Right lobe of liver (tissue), 6 donors: ENCODE results near the gene CLEC16A. TPM values are rescaled to one million over a fixed set of nuclear protein-coding genes. Genes with fewer than 3 reads are reported as not detected.

ENCODE experiments used
- ATAC-seq, 4 donors: fragments of 200-7000 bp; cut with Tn5 transposase; one replicate each; pipeline ENCODE4 v1.9.1; 2020; ENCODE audit warnings: mild to moderate bottlenecking in 4 of 4, moderate library complexity in 4 of 4
- DNase-seq, 3 donors: peaks; one replicate each; pipeline ENCODE4 v3.0.0-alpha.2; 2020
- H3K27ac ChIP-seq, 3 donors: fragments of 200-600 bp; one replicate each; pipeline ENCODE4 v1.8.0; 2022
- H3K27me3 ChIP-seq, 2 donors: fragments of 200-600 bp; one replicate each; pipeline ENCODE4 v1.8.0; 2022
- H3K36me3 ChIP-seq, 4 donors: fragments of 200-600 bp; sonication (generic) in 1 of 4; one replicate each; pipeline versions ENCODE4 v1.5.1 to v1.8.0; 2017 to 2022; ENCODE audit warnings: control low read depth in 1 of 4
- H3K4me1 ChIP-seq, 4 donors: fragments of 200-600 bp; sonication (generic) in 1 of 4; one replicate each; pipeline versions ENCODE4 v1.5.1 to v1.8.0; 2017 to 2022; ENCODE audit warnings: control low read depth in 1 of 4
- H3K4me3 ChIP-seq, 3 donors: fragments of 200-600 bp; one replicate each; pipeline ENCODE4 v1.8.0; 2022
- H3K9me3 ChIP-seq, 4 donors: fragments of 200-600 bp; sonication (generic) in 1 of 4; one replicate each; pipeline versions ENCODE4 v1.5.1 to v1.8.0; 2017 to 2022; ENCODE audit warnings: control low read depth in 1 of 4
- POLR2A ChIP-seq: fragments of 450-650 bp; IDR thresholded peaks from one replicate; pipeline ENCODE4 v1.6.1; 2017; ENCODE audit warnings: antibody characterized with exemption, mild to moderate bottlenecking
- WGBS: methylation state at CpG from one replicate; pipeline ENCODE4 v1.1.6; 2018; ENCODE audit warnings: low coverage, low lambda C conversion rate; ENCODE audit not compliant: insufficient coverage; ENCODE audit errors: missing lambda C conversion rate; 5-methylcytosine and 5-hydroxymethylcytosine counted together
- intact Hi-C, 2 donors: fragments of 100-400 bp; cut with DNase I; formaldehyde crosslinking; loops; one replicate each; pipeline versions ENCODE4 v1.11.2 to v1.14.1; 2022
- total RNA-seq, 6 experiments: library from RNA; depleted of rRNA in 2 of 6; stranded (reverse); fragments of >200 nt in 2 of 6; fragmentation: NEBNext Ultra II Directional in 3 of 6; extraction: Animal tissue kit (Norgen Biotek cat#: 25700) in 3 of 6; gene quantifications; one replicate each; pipeline versions ENCODE4 v1.1.0 to v1.2.4, GENCODE V29; 2016 to 2023
- TF ChIP-seq, protein P1 (sequence below), 4 donors: fragments of 200-600 bp in 3 of 4; fragments of 450-650 bp in 1 of 4; IDR thresholded peaks; one replicate each; pipeline versions ENCODE4 v1.5.1 to v1.8.0; 2016 to 2022; ENCODE audit warnings: antibody characterized with exemption in 4 of 4, mild to moderate bottlenecking in 2 of 4
- donor health status: DM: no; HTN: yes; CAD: no.
- donor health status: DM: no; HTN: no; CAD: no.
- donor health status: DM: no; HTN: no; CAD: no.
- donor health status: DM: no; HTN: yes; CAD: no.
- donor health status: DM: no; HTN: yes; CAD: no.

CLEC16A gene
- total RNA-seq, 6 experiments from 2014 or later: 15.2 to 25.9 (median 19.8) TPM

DNA sequence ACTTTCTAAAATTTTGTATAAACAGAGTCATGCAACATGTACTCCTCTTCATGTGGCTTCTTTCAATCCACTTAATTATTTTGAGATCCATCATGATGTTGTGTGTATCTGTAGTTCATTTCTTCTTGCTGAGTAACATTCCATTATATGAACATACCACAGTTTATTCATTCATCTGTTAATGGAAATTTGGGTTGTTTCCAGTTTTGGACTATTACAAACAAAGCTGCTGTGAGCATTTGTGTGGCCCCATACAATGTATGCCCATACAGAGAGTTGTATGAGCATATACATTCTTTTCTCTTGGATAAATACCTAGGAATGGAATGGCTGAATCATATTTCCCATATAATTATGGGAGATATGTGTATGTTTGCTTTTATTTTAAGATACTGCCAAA is 85.6 kb downstream of the CLEC16A start:
- no peaks in the 10 kb centered on the region for H3K9me3 ChIP-seq
- no peak for ATAC-seq
- no peak overlapping the region for H3K27ac ChIP-seq
- H3K27me3 ChIP-seq: no peaks in the 10 kb centered on the region
- no peak for DNase-seq
- peaks cover 0 to 22% (median 7%) of the 10 kb centered on the region in 4 donors for H3K36me3 ChIP-seq
- TF ChIP-seq POLR2A: no peak
- TF ChIP-seq, protein P1, sequence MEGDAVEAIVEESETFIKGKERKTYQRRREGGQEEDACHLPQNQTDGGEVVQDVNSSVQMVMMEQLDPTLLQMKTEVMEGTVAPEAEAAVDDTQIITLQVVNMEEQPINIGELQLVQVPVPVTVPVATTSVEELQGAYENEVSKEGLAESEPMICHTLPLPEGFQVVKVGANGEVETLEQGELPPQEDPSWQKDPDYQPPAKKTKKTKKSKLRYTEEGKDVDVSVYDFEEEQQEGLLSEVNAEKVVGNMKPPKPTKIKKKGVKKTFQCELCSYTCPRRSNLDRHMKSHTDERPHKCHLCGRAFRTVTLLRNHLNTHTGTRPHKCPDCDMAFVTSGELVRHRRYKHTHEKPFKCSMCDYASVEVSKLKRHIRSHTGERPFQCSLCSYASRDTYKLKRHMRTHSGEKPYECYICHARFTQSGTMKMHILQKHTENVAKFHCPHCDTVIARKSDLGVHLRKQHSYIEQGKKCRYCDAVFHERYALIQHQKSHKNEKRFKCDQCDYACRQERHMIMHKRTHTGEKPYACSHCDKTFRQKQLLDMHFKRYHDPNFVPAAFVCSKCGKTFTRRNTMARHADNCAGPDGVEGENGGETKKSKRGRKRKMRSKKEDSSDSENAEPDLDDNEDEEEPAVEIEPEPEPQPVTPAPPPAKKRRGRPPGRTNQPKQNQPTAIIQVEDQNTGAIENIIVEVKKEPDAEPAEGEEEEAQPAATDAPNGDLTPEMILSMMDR (IDR thresholded peaks at IDR 0.05): no peak
- H3K4me3 ChIP-seq: no peak overlapping the region
- intact Hi-C loops: no loop called here
- peaks cover 0 to 9% (median 0%) of the 10 kb centered on the region in 4 donors for H3K4me1 ChIP-seq

DNA sequence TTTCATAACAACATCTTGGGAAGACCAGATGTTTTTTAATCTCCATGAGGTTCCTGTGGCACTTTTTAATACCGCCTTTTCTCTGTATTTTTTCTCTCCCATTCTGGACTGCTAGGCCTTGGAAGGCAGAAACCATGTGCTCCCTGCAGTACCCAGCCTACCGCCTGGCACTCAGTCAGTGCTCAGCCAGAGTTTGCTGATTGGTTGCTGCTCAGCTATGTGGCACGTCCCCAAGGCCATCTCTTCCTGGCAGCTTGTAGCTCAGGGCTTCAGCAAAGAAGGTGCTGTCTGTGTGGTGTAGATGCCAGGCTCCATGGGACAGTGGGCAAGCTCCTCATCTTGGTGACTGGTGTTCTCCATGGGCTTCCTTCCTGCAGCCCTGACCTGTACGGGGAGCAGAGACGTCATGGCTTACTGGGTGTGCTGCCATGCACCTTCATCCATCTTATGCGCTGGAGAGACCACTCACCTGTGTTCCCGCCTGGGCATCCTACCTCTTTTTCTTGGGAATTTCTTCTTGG is 86.7 kb downstream of the CLEC16A start:
- 92% methylated on average over 5 of the region's 7 CpGs for WGBS
- no peaks in the 10 kb centered on the region for H3K9me3 ChIP-seq
- intact Hi-C loops: no loop called here
- TF ChIP-seq POLR2A: no peak
- ATAC-seq (no peak), DNase-seq (no peak)
- no peak overlapping the region for H3K4me3 ChIP-seq
- peaks cover 0 to 9% (median 0%) of the 10 kb centered on the region in 4 donors for H3K4me1 ChIP-seq
- H3K27me3 ChIP-seq: no peaks in the 10 kb centered on the region
- H3K36me3 ChIP-seq: peaks cover 0 to 13% (median 6%) of the 10 kb centered on the region in 4 donors
- no peak overlapping the region for H3K27ac ChIP-seq

DNA sequence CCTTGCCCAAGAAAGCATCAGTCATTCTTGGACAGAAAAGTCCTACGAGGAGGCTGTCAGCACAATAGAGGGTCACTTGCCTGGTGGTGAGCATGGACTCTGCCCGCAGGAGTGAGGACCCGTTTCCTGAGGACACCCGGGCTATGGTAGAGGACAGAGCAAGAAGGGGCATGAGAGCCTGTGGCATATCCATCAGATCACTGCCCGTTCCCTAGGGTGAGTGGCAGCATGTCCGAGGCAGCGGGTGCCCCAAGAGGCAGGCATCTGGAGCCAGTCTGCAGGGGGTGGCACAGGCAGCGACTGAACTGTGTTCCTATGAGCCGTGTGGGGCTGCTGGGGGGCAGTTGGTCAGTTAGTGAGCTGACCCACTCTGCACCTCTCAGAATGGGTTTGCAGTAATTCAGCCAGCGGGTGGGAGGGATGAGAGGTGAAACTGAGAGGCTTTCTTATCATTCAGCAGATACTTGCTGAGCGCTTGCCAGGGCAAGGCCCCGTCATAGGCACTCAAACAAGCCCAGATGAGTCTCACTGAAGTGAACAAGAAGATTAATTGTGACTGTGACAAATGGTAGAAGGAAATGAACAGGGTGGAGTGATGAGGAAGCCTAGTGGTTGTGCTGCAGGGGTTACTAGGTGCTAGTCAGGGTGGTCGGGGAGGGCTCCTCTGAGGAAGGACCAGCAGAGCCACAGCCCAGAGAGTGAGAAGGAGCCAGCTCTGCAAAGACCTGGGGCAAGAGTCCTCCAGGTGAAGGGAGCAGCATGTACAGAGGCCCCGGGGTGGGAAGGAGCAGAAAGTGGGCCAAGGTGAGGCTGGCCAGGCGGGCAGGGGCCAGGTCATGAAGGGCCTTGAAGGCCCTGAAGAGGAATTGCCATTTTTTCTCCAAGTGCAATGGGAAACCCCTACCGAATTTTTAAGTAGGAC is 87.9 kb downstream of the CLEC16A start:
- Histone ChIP-seq H3K27me3 (no peaks in the 10 kb centered on the region), H3K36me3 (peaks cover 0 to 11% (median 3%) of the 10 kb centered on the region in 4 donors), H3K27ac (no peak overlapping the region), H3K9me3 (no peaks in the 10 kb centered on the region), H3K4me1 (peaks cover 0 to 9% (median 0%) of the 10 kb centered on the region in 4 donors), H3K4me3 (no peak overlapping the region)
- intact Hi-C loops: no loop called here
- TF ChIP-seq, protein P1 (IDR thresholded peaks at IDR 0.05): no peak
- no peak for TF ChIP-seq POLR2A
- no peak for ATAC-seq
- no peak for DNase-seq
- WGBS: 50% methylated on average over 1 of the region's 16 CpGs

DNA sequence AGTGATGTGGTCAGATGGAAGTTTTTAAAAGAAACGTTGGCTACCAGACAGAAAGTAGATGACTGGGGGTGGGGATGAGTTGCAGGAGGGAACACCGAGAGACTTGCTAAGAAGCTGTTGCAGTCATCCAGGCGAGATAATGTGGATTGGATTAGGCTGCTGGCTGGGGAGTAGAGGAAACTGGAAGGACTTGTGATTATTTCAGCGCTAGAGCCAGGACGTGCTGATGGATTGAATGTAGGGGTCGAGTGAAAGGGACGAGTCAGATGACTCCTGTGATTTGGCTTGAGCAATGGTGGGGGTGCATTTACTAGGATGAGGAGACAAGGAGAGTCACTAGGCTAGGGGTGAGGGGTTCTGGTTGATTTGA is 88.5 kb downstream of the CLEC16A start:
- DNase-seq: no peak
- H3K4me1 ChIP-seq: peaks cover 0 to 9% (median 0%) of the 10 kb centered on the region in 4 donors
- no peak for TF ChIP-seq POLR2A
- TF ChIP-seq, protein P1 (IDR thresholded peaks at IDR 0.05): no peak
- H3K27ac ChIP-seq: no peak overlapping the region
- H3K27me3 ChIP-seq: no peaks in the 10 kb centered on the region
- no peak for ATAC-seq
- 72% methylated on average over 7 of the region's 7 CpGs for WGBS
- H3K4me3 ChIP-seq: no peak overlapping the region
- intact Hi-C loops: no loop called here
- H3K36me3 ChIP-seq: peaks cover 0 to 8% (median 3%) of the 10 kb centered on the region in 4 donors
- no peaks in the 10 kb centered on the region for H3K9me3 ChIP-seq
